Activated CD4-positive, alpha-beta memory T cell treated with anti-CD3 and anti-CD28 coated beads, Interleukin-2, amount 10 ng/mL, durations not matched to agents 7 days and 5 days (primary cell): Measurements from ENCODE around the gene CBX1. TPM values are rescaled to one million over a fixed set of nuclear protein-coding genes. Genes with fewer than 3 reads are reported as not detected.

Source experiments
- CTCF ChIA-PET: fragments of 350-600 bp; sonication (Branson Sonifier 250); formaldehyde crosslinking; loops from one replicate; lab custom pipeline; 2021; ENCODE audit warnings: antibody characterized with exemption, inconsistent platforms; lab: Charles Lee
- POLR2A ChIA-PET: fragments of 350-600 bp; sonication (Branson Sonifier 250); formaldehyde crosslinking; loops from one replicate; lab custom pipeline; 2021; ENCODE audit warnings: antibody characterized with exemption; lab: Charles Lee
- DNase-seq: peaks from one replicate; pipeline ENCODE4 v3.0.0-alpha.2; 2020
- H3K27ac Mint-ChIP-seq: one replicate; pipeline ENCODE4 v1.8.0; 2021; ENCODE audit warnings: mild to moderate bottlenecking, mixed read lengths
- H3K27me3 Mint-ChIP-seq: one replicate; pipeline ENCODE4 v1.8.0; 2021; ENCODE audit warnings: mixed read lengths
- H3K36me3 Mint-ChIP-seq: one replicate; pipeline ENCODE4 v1.8.0; 2021; ENCODE audit warnings: low read depth, mixed read lengths
- H3K4me1 Mint-ChIP-seq: one replicate; pipeline ENCODE4 v1.8.0; 2021; ENCODE audit warnings: mixed read lengths
- H3K4me3 Mint-ChIP-seq: one replicate; pipeline ENCODE4 v1.8.0; 2021; ENCODE audit warnings: mild to moderate bottlenecking, mixed read lengths
- H3K9me3 Mint-ChIP-seq: one replicate; pipeline ENCODE4 v1.8.0; 2021; ENCODE audit warnings: mixed read lengths
- total RNA-seq, 2 experiments: library from RNA; stranded (reverse); gene quantifications; one replicate each; pipeline ENCODE4 v1.2.3, GENCODE V29; 2021

The CBX1 gene
- total RNA-seq, 2 experiments from 2014 or later, result 48.3 to 50.8 TPM

- H3K27ac Mint-ChIP-seq, result no peak overlapping the region
- DNase-seq, result no peak
- ChIA-PET CTCF (interaction anchor here (1.1 to 4.2 kb wide), 4 partner anchors 8 to 80 kb away, joined by 3 to 46 read pairs (median 10); partner anchors contain the start of gene COPZ2), POLR2A (interaction anchor here (0.7 kb wide), 1 partner anchor 19 kb away, joined by 3 read pairs; the partner anchor contains the start of gene NFE2L1)
- peaks cover 25% of the 10 kb centered on the region for H3K4me1 Mint-ChIP-seq
- no peaks in the 10 kb centered on the region for H3K36me3 Mint-ChIP-seq
- no peaks in the 10 kb centered on the region for H3K9me3 Mint-ChIP-seq
- H3K4me3 Mint-ChIP-seq, result no peak overlapping the region
- H3K27me3 Mint-ChIP-seq, result peaks cover 31% of the 10 kb centered on the region
These were observed 72.5 kb downstream of the CBX1 start for GRCh38 chr17:48028736-48029135.

GRCh38 chr17:48027322-48027981 is 73.8 kb downstream of the CBX1 start:
- Mint-ChIP-seq H3K27ac (no peak overlapping the region), H3K4me1 (peaks cover 32% of the 10 kb centered on the region)
- POLR2A ChIA-PET, result interaction anchor here (1.0 to 2.9 kb wide), 3 partner anchors 20 to 106 kb away, joined by 3 to 45 read pairs (median 5); partner anchors contain the start of gene NFE2L1

GRCh38 chr17:48026502-48027321 is 74.6 kb downstream of the CBX1 start:
- Mint-ChIP-seq H3K36me3 (peaks cover 2% of the 10 kb centered on the region), H3K4me1 (peaks cover 37% of the 10 kb centered on the region), H3K27me3 (peaks cover 21% of the 10 kb centered on the region), H3K27ac (no peak overlapping the region), H3K9me3 (no peaks in the 10 kb centered on the region), H3K4me3 (no peak overlapping the region)
- DNase-seq, result peak; percentile 78
- ChIA-PET POLR2A (interaction anchor here (1.0 to 2.9 kb wide), 7 partner anchors 10 to 107 kb away, joined by 3 to 45 read pairs (median 3); partner anchors contain the start of genes CBX1 and NFE2L1), CTCF (interaction anchor here (0.7 to 4.2 kb wide), 27 partner anchors 10 to 592 kb away, joined by 3 to 94 read pairs (median 5); partner anchors contain the start of genes CDK5RAP3, COPZ2, HOXB5 and NFE2L1)

More at GRCh38 chr17:48027322-48027981, 73.8 kb downstream of the CBX1 start:
- CTCF ChIA-PET, result interaction anchor here (0.7 to 4.2 kb wide), 22 partner anchors 9 to 591 kb away, joined by 3 to 94 read pairs (median 6); partner anchors contain the start of genes COPZ2, HOXB5 and NFE2L1
- no peaks in the 10 kb centered on the region for H3K9me3 Mint-ChIP-seq
- peaks cover 21% of the 10 kb centered on the region for H3K27me3 Mint-ChIP-seq
- no peak overlapping the region for H3K4me3 Mint-ChIP-seq
- no peak for DNase-seq
- no peaks in the 10 kb centered on the region for H3K36me3 Mint-ChIP-seq

- ChIA-PET CTCF (interaction anchor here (0.6 to 4.2 kb wide), 38 partner anchors 10 to 1025 kb away, joined by 3 to 94 read pairs (median 5); partner anchors contain the start of genes CDK5RAP3, COPZ2, NFE2L1 and PNPO), POLR2A (interaction anchor here (0.7 to 2.9 kb wide), 9 partner anchors 10 to 107 kb away, joined by 3 to 45 read pairs (median 3); partner anchors contain the start of genes CBX1 and NFE2L1)
- Mint-ChIP-seq H3K4me1 (peaks cover 38% of the 10 kb centered on the region), H3K27ac (no peak overlapping the region), H3K4me3 (peak overlapping the region; percentile 86), H3K36me3 (peaks cover 2% of the 10 kb centered on the region), H3K9me3 (no peaks in the 10 kb centered on the region), H3K27me3 (peaks cover 22% of the 10 kb centered on the region)
- DNase-seq, result no peak
These were observed 75.3 kb downstream of the CBX1 start for GRCh38 chr17:48025904-48026501.

GRCh38 chr17:48025040-48025903 is 76.0 kb downstream of the CBX1 start:
- H3K4me3 Mint-ChIP-seq, result peak overlapping the region; percentile 86
- H3K9me3 Mint-ChIP-seq, result no peaks in the 10 kb centered on the region
- ChIA-PET POLR2A (interaction anchor here (0.7 to 2.9 kb wide), 8 partner anchors 11 to 98 kb away, joined by 3 to 45 read pairs (median 3); partner anchors contain the start of genes CBX1 and NFE2L1), CTCF (interaction anchor here (0.5 to 4.2 kb wide), 34 partner anchors 10 to 1024 kb away, joined by 3 to 94 read pairs (median 5); partner anchors contain the start of genes CDK5RAP3, COPZ2, NFE2L1 and SNX11)
- peak; percentile 98 for DNase-seq
- peaks cover 20% of the 10 kb centered on the region for H3K27me3 Mint-ChIP-seq
- peaks cover 2% of the 10 kb centered on the region for H3K36me3 Mint-ChIP-seq
- peak overlapping the region; percentile 91 for H3K27ac Mint-ChIP-seq
- peaks cover 38% of the 10 kb centered on the region for H3K4me1 Mint-ChIP-seq

GRCh38 chr17:48024149-48025039 is 76.9 kb downstream of the CBX1 start:
- Mint-ChIP-seq H3K36me3 (peaks cover 2% of the 10 kb centered on the region), H3K9me3 (no peaks in the 10 kb centered on the region), H3K4me3 (peak overlapping the region; percentile 86), H3K4me1 (peaks cover 38% of the 10 kb centered on the region), H3K27me3 (peaks cover 20% of the 10 kb centered on the region), H3K27ac (peak overlapping the region; percentile 91)
- ChIA-PET POLR2A (interaction anchor here (1.0 to 2.9 kb wide), 3 partner anchors 23 to 54 kb away, joined by 3 to 45 read pairs (median 4); partner anchors contain the start of gene NFE2L1), CTCF (interaction anchor here (0.9 to 4.2 kb wide), 24 partner anchors 13 to 694 kb away, joined by 3 to 94 read pairs (median 5); partner anchors contain the start of genes CDK5RAP3, COPZ2 and NFE2L1)
- peak; percentile 71 for DNase-seq

- ChIA-PET POLR2A (interaction anchor here (1.0 kb wide), 1 partner anchor 25 kb away, joined by 4 read pairs; the partner anchor contains the start of gene NFE2L1), CTCF (interaction anchor here (1.1 kb wide), 1 partner anchor 12 kb away, joined by 3 read pairs; no protein-coding TSS in a partner anchor)
- Mint-ChIP-seq H3K4me3 (peak overlapping the region; percentile 69), H3K27ac (peak overlapping the region; percentile 65), H3K9me3 (no peaks in the 10 kb centered on the region), H3K27me3 (peaks cover 20% of the 10 kb centered on the region), H3K4me1 (peaks cover 40% of the 10 kb centered on the region), H3K36me3 (peaks cover 2% of the 10 kb centered on the region)
- peak; percentile 60 for DNase-seq
These were observed 77.7 kb downstream of the CBX1 start for GRCh38 chr17:48023400-48024148.

- H3K36me3 Mint-ChIP-seq, result peaks cover 2% of the 10 kb centered on the region
- peak overlapping the region; percentile 69 for H3K4me3 Mint-ChIP-seq
- peaks cover 20% of the 10 kb centered on the region for H3K27me3 Mint-ChIP-seq
- ChIA-PET POLR2A (no interaction called here), CTCF (no interaction called here)
- DNase-seq, result no peak
- peaks cover 46% of the 10 kb centered on the region for H3K4me1 Mint-ChIP-seq
- H3K27ac Mint-ChIP-seq, result peak overlapping the region; percentile 28
- no peaks in the 10 kb centered on the region for H3K9me3 Mint-ChIP-seq
These were observed 78.4 kb downstream of the CBX1 start for GRCh38 chr17:48022901-48023300.

GRCh38 chr17:48021934-48022333 is 79.3 kb downstream of the CBX1 start:
- POLR2A ChIA-PET, result no interaction called here
- Mint-ChIP-seq H3K27ac (no peak overlapping the region), H3K4me1 (peaks cover 54% of the 10 kb centered on the region), H3K36me3 (peaks cover 2% of the 10 kb centered on the region), H3K4me3 (no peak overlapping the region), H3K9me3 (no peaks in the 10 kb centered on the region), H3K27me3 (peaks cover 18% of the 10 kb centered on the region)
- DNase-seq, result no peak
- CTCF ChIA-PET, result interaction anchor here (1.6 to 13.2 kb wide), 6 partner anchors 11 to 73 kb away, joined by 3 to 185 read pairs (median 18); partner anchors contain the start of gene CDK5RAP3
